ENCODE data around the gene KRTAP21-3. TPM values are rescaled to one million over a fixed set of nuclear protein-coding genes. Genes with fewer than 3 reads are reported as not detected.

The KRTAP21-3 gene
- polyA plus RNA-seq, 3 donors: not detected

- 76 to 83% (median 78%) methylated on average over 1 of the region's 1 CpG for WGBS, 3 donors
- no peak overlapping the region for H3K27ac ChIP-seq (ENCODE audit: low read depth, low read length)
Observed at GRCh38 chr21:30674312-30674711, 44.3 kb downstream of the KRTAP21-3 start.

- no peak overlapping the region for H3K27ac ChIP-seq (ENCODE audit: low read depth, low read length)
- 66 to 76% (median 72%) methylated on average over 2 of the region's 2 CpGs for WGBS, 3 donors
Observed at GRCh38 chr21:30672985-30673650, 45.5 kb downstream of the KRTAP21-3 start.

- no peak overlapping the region for H3K27ac ChIP-seq (ENCODE audit: low read depth, low read length)
- WGBS, 3 donors: 67 to 93% (median 88%) methylated on average over 1 of the region's 1 CpG
Observed at GRCh38 chr21:30668776-30669175, 49.8 kb downstream of the KRTAP21-3 start.

Other genes starting within 250 kb of the KRTAP21-3 start
- not detected for gene KRTAP19-1, start 238.4 kb downstream of the KRTAP21-3 start, polyA plus RNA-seq
- not detected for gene KRTAP19-2, start 231.3 kb downstream of the KRTAP21-3 start, polyA plus RNA-seq
- gene KRTAP19-3, start 226.8 kb downstream of the KRTAP21-3 start, polyA plus RNA-seq: not detected
- not detected for gene KRTAP19-4, start 221.6 kb downstream of the KRTAP21-3 start, polyA plus RNA-seq
- gene KRTAP19-5, start 216.6 kb downstream of the KRTAP21-3 start, polyA plus RNA-seq: not detected
- not detected for gene KRTAP19-6, start 176.9 kb downstream of the KRTAP21-3 start, polyA plus RNA-seq
- gene KRTAP19-7, start 157.5 kb downstream of the KRTAP21-3 start, polyA plus RNA-seq: not detected
- gene KRTAP22-2, start 128.4 kb downstream of the KRTAP21-3 start, polyA plus RNA-seq: not detected
- gene KRTAP6-3, start 126.3 kb downstream of the KRTAP21-3 start, polyA plus RNA-seq: not detected
- not detected for gene KRTAP6-2, start 119.9 kb downstream of the KRTAP21-3 start, polyA plus RNA-seq
- not detected for gene KRTAP22-1, start 117.7 kb downstream of the KRTAP21-3 start, polyA plus RNA-seq
- gene KRTAP6-1, start 104.8 kb downstream of the KRTAP21-3 start, polyA plus RNA-seq: not detected
- not detected for gene KRTAP20-1, start 102.4 kb downstream of the KRTAP21-3 start, polyA plus RNA-seq
- gene KRTAP20-4, start 98.2 kb downstream of the KRTAP21-3 start, polyA plus RNA-seq: not detected
- not detected for gene KRTAP20-2, start 83.6 kb downstream of the KRTAP21-3 start, polyA plus RNA-seq
- not detected for gene KRTAP20-3, start 75.9 kb downstream of the KRTAP21-3 start, polyA plus RNA-seq
- not detected for gene KRTAP21-2, start 28.5 kb upstream of the KRTAP21-3 start, polyA plus RNA-seq
- not detected for gene KRTAP21-1, start 36.7 kb upstream of the KRTAP21-3 start, polyA plus RNA-seq
- not detected for gene KRTAP8-1, start 94.5 kb upstream of the KRTAP21-3 start, polyA plus RNA-seq
- gene KRTAP7-1, start 111.0 kb upstream of the KRTAP21-3 start, polyA plus RNA-seq: not detected
- gene KRTAP11-1, start 162.8 kb upstream of the KRTAP21-3 start, polyA plus RNA-seq: under 1 TPM in 1 of 3 donors, not detected in 2; 0.56 TPM

Data from adipose tissue (tissue), 3 donors.